ENCODE results near the gene PPIC.

DNA sequence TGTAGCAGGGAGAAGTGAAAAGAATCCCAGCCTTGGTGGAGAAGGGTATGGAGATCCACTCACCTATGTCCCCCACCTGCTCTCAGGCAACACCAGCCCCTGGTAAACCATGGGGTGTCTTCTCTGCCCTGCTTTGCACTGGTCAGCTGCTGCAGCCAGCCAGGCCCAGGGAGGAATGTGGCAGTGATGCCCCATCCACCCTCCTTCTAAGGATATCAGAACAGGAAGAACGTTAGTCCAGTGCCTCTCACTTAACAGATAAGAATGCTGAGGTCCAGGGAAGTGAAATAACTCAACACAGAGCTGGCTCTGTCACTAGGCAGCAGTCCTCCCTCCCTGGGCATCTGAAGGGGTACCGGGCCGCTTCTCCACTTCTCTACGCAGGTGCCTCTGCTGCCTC is 9.7 kb upstream of the PPIC start:
- no peak for TF ChIP-seq POLR2A (IDR thresholded peaks at IDR 0.05; ENCODE audit: low read depth, low read length)
- TF ChIP-seq POLR2AphosphoS5 (IDR thresholded peaks at IDR 0.05; ENCODE audit: low read depth, low read length): no peak
- no peak for TF ChIP-seq TAF1 (IDR thresholded peaks at IDR 0.05; ENCODE audit: low read depth, low read length)
- no peak for TF ChIP-seq PAX5 (IDR thresholded peaks at IDR 0.05; ENCODE audit: insufficient read depth, low read length, severe bottlenecking)
- no peak for TF ChIP-seq POU2F2 (IDR thresholded peaks at IDR 0.05; ENCODE audit: low read depth, low read length)
- TF ChIP-seq SPI1 (IDR thresholded peaks at IDR 0.05; ENCODE audit: low read depth, low read length): no peak
